ENCODE measurements around the gene SPTLC2.

DNA sequence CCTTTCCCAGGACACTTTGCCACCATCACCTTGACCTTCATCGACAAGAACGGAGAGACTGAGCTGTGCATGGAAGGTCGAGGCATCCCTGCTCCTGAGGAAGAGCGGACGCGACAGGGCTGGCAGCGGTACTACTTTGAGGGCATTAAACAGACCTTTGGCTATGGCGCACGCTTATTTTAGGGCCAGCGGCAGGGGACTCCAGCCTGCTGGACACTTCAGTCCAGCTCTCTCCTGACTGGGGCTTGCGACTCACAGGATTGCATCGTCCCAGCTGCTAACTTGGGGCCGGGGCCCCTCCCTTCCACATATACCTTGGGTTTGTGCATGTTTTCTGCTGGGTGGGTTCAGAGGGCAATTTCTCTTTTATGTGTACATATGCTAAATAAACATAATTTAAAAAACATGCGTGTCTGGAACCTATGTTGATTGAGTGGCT, 147.4 kb downstream of the SPTLC2 start:
- TF ChIP-seq, protein P1, sequence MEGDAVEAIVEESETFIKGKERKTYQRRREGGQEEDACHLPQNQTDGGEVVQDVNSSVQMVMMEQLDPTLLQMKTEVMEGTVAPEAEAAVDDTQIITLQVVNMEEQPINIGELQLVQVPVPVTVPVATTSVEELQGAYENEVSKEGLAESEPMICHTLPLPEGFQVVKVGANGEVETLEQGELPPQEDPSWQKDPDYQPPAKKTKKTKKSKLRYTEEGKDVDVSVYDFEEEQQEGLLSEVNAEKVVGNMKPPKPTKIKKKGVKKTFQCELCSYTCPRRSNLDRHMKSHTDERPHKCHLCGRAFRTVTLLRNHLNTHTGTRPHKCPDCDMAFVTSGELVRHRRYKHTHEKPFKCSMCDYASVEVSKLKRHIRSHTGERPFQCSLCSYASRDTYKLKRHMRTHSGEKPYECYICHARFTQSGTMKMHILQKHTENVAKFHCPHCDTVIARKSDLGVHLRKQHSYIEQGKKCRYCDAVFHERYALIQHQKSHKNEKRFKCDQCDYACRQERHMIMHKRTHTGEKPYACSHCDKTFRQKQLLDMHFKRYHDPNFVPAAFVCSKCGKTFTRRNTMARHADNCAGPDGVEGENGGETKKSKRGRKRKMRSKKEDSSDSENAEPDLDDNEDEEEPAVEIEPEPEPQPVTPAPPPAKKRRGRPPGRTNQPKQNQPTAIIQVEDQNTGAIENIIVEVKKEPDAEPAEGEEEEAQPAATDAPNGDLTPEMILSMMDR (conservative IDR thresholded peaks at IDR 0.05), result no peak
- no peak for TF ChIP-seq EZH2 (IDR thresholded peaks at IDR 0.05; ENCODE audit: low read depth)

All from PC-9 (cell line).